ENCODE results near the gene CECR2.

GRCh38 chr22:17472932-17473331, 103.7 kb downstream of the CECR2 start:
- TF ChIP-seq EZH2phosphoT487 (IDR thresholded peaks at IDR 0.05; ENCODE audit: low read length) (no peak), CTCF (IDR thresholded peaks at IDR 0.05; ENCODE audit: low read length) (no peak), EZH2 (optimal IDR thresholded peaks at IDR 0.05; ENCODE audit: low read depth, low read length) (no peak)
